ENCODE results near the gene EID2. TPM values are rescaled to one million over a fixed set of nuclear protein-coding genes. Genes with fewer than 3 reads are reported as not detected.

The EID2 gene
- total RNA-seq, 1 donor from 2014 or later = 11.8 TPM

GRCh38 chr19:39492225-39492624, 47.7 kb downstream of the EID2 start:
- no peaks in the 10 kb centered on the region for H3K9me3 ChIP-seq
- no peak overlapping the region for H3K4me3 ChIP-seq
- DNase-seq (ENCODE audit: low spot score in 2 of 2) = no peak
- TF ChIP-seq CTCF (IDR thresholded peaks at IDR 0.05) = no peak
- H3K4me1 ChIP-seq = no peaks in the 10 kb centered on the region
- intact Hi-C loops (cut with DNase I) = no loop called here
- H3K27ac ChIP-seq = no peak overlapping the region
- H3K36me3 ChIP-seq = peaks cover 43 to 49% of the 10 kb centered on the region in 2 donors
- H3K27me3 ChIP-seq = no peaks in the 10 kb centered on the region

DNA sequence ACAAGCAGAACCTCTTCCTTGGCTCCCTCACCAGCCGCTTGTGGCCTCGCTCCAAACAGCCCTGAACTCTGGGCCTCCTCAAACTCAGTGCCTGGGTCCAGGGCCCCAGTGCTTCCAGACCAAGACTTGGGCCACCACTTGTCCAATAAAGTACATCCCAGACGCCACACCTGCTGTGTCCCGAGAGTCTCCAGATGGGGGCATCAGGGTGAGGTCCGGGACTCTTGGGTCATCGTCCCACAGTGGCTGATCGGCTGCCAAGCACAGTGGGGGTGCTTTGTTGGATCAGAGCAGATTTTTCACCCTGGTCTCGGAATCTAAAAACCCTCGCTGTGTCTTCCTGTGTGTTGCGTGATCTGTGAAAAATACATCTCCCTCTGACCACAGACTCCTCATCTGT, 50.2 kb downstream of the EID2 start:
- intact Hi-C loops (cut with DNase I) = no loop called here

More for the DNA sequence above, 50.2 kb downstream of the EID2 start:
- TF ChIP-seq CTCF (IDR thresholded peaks at IDR 0.05) = no peak
- Histone ChIP-seq H3K36me3 (peaks cover 62 to 72% of the 10 kb centered on the region in 2 donors), H3K27ac (no peak overlapping the region), H3K27me3 (no peaks in the 10 kb centered on the region), H3K4me1 (no peaks in the 10 kb centered on the region), H3K9me3 (no peaks in the 10 kb centered on the region), H3K4me3 (no peak overlapping the region)
- no peak for DNase-seq (ENCODE audit: low spot score in 2 of 2)

Other genes with a start within 250 kb of the EID2 start
- not detected for gene IFNL1, start 243.8 kb downstream of the EID2 start, total RNA-seq
- gene LRFN1, start 219.3 kb downstream of the EID2 start, total RNA-seq = not detected
- 69.2 TPM for gene GMFG, start 204.1 kb downstream of the EID2 start, total RNA-seq
- gene SAMD4B, start 197.7 kb downstream of the EID2 start, total RNA-seq = 358 TPM
- 12.7 TPM for gene PAF1, start 149.1 kb downstream of the EID2 start, total RNA-seq
- 60.8 TPM for gene MED29, start 148.8 kb downstream of the EID2 start, total RNA-seq
- 1,166 TPM for gene ZFP36, start 133.3 kb downstream of the EID2 start, total RNA-seq
- 52.9 TPM for gene PLEKHG2, start 127.5 kb downstream of the EID2 start, total RNA-seq
- gene RPS16, start 104.2 kb downstream of the EID2 start, total RNA-seq = 1,453 TPM
- 142 TPM for gene SUPT5H, start 94.6 kb downstream of the EID2 start, total RNA-seq
- 92.0 TPM for gene TIMM50, start 59.3 kb downstream of the EID2 start, total RNA-seq
- gene DLL3, start 41.2 kb downstream of the EID2 start, total RNA-seq = not detected
- not detected for gene SELENOV, start 25.0 kb downstream of the EID2 start, total RNA-seq
- not detected for gene EID2B, start 7.3 kb downstream of the EID2 start, total RNA-seq
- gene LGALS13, start 62.4 kb upstream of the EID2 start, total RNA-seq = not detected
- not detected for gene LGALS16, start 115.8 kb upstream of the EID2 start, total RNA-seq
- gene LGALS14, start 164.3 kb upstream of the EID2 start, total RNA-seq = not detected
- not detected for gene CLC, start 197.9 kb upstream of the EID2 start, total RNA-seq
- gene LEUTX, start 238.7 kb upstream of the EID2 start, total RNA-seq = not detected